ENCODE measurements around the gene F7. TPM values are rescaled to one million over a fixed set of nuclear protein-coding genes. Genes with fewer than 3 reads are reported as not detected.
A peak's percentile ranks its signal among the peaks of the same experiment; 100 is the strongest.

F7 gene
- polyA plus RNA-seq, 3 donors from 2014 or later: 0.77 TPM; not detected in 2

DNA sequence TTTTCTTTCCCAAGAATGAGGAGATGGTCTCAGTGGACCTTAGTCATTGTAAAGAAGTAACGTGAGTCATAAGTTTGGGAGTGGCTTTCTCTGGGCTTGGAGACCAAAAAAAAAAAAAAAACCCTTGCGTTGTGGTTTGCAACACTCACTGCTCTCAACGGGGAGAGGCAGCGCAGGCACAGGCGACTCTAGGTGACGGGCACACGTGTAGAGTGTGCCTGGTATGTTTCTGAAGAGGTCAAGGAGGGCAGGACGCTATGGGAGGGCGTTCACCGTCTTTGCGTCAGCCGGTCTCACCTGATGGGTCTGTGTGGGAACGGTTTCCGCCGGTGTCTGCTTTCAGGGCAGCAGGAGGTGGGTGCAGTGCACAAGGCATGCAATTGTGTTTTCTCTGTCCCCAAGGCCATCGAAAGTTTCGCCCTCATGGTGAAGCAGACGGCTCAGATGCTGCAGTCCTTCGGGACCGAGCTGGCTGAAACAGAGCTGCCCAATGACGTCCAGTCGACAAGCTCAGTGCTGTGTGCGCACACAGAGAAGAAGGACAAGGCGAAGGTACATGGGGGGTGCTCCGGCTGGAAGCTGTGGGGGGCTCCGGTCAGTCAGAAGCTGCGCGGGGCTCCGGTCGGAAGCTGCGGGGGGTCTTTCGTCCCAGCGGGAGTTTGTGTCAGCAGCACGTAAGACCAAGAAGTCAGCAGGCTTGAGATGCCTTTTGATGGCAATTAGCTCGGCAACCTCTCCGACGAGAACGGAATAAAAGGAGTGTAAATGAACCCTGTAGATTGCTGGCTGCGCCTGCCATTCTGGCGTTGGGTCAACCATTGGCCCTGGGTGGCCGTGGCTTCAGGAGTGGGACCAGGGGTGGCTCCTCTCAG, 40.8 kb upstream of the F7 start:
- Mint-ChIP-seq H3K27me3 (ENCODE audit: low read depth in 3 of 3) (peaks cover 0 to 2% (median 0%) of the 10 kb centered on the region in 3 donors), H3K36me3 (no peaks in the 10 kb centered on the region), H3K4me3 (no peak overlapping the region), H3K27ac (peak overlapping the region in 1 of 6 donors; percentile 34), H3K9me3 (no peaks in the 10 kb centered on the region), H3K4me1 (no peaks in the 10 kb centered on the region)
- no peak for DNase-seq

GRCh38 chr13:113065406-113066141, 40.0 kb upstream of the F7 start:
- no peaks in the 10 kb centered on the region for H3K9me3 Mint-ChIP-seq
- H3K36me3 Mint-ChIP-seq: no peaks in the 10 kb centered on the region
- peaks cover 0 to 2% (median 0%) of the 10 kb centered on the region in 3 donors for H3K27me3 Mint-ChIP-seq (ENCODE audit: low read depth in 3 of 3)
- DNase-seq: no peak
- H3K4me3 Mint-ChIP-seq: no peak overlapping the region
- no peak overlapping the region for H3K27ac Mint-ChIP-seq
- no peaks in the 10 kb centered on the region for H3K4me1 Mint-ChIP-seq

- H3K36me3 Mint-ChIP-seq: no peaks in the 10 kb centered on the region
- peaks cover 0 to 2% (median 0%) of the 10 kb centered on the region in 3 donors for H3K27me3 Mint-ChIP-seq (ENCODE audit: low read depth in 3 of 3)
- H3K4me1 Mint-ChIP-seq: no peaks in the 10 kb centered on the region
- H3K27ac Mint-ChIP-seq: no peak overlapping the region
- H3K9me3 Mint-ChIP-seq: no peaks in the 10 kb centered on the region
- no peak for DNase-seq
- no peak overlapping the region for H3K4me3 Mint-ChIP-seq
These were observed 39.5 kb upstream of the F7 start for GRCh38 chr13:113066142-113066455.

- no peaks in the 10 kb centered on the region for H3K4me1 Mint-ChIP-seq
- H3K9me3 Mint-ChIP-seq: no peaks in the 10 kb centered on the region
- DNase-seq: no peak
- no peak overlapping the region for H3K27ac Mint-ChIP-seq
- peaks cover 0 to 2% (median 0%) of the 10 kb centered on the region in 3 donors for H3K27me3 Mint-ChIP-seq (ENCODE audit: low read depth in 3 of 3)
- no peaks in the 10 kb centered on the region for H3K36me3 Mint-ChIP-seq
- no peak overlapping the region for H3K4me3 Mint-ChIP-seq
These were observed 38.8 kb upstream of the F7 start for GRCh38 chr13:113066746-113067145.

DNA sequence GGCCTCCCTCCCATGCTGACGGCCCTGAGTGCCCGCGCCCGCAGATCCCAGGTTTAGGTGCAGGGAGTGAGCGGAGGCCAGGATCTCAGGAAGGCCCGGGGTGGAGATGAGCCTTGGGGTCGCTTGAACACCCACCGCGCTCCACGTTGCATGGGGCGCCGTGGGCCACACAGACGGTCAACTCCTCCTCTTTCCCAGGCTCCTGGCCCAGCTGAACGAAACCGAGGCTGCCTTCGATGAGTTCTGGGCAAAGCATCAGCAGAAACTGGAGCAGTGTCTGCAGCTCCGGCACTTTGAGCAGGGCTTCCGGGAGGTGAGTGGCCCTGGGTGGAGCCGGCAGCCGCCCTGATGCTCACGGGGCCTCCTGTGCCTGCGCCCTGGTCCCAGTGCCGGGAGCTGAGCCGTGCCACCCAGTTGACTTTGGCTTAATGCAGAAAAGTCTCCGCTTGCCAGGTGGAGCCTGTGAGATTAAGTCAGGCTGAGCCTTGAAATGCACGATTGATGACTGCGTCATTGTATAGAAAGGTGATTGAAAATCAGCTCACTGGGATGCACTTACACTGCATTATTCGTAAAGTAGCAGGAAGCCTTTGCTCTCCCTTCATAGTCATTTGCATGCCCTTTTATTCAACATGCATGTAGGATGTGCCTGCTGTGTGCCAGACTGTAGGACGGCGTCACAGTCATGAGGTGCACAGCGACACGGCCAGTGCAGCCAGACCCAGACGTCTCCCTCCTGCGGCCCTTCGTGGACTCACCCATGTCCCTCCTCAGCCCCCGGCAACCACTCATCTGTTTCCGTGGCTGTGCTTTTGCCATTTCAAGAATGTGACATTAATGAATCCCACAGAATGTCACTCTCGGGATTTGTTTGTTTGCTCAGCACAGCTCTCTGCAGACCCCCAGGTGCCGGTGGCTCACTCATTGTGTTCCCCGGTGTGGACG, 35.5 kb upstream of the F7 start:
- Mint-ChIP-seq H3K27me3 (ENCODE audit: low read depth in 3 of 3) (peaks cover 0 to 2% (median 1%) of the 10 kb centered on the region in 3 donors), H3K9me3 (no peaks in the 10 kb centered on the region), H3K4me3 (no peak overlapping the region), H3K36me3 (no peaks in the 10 kb centered on the region), H3K27ac (no peak overlapping the region), H3K4me1 (no peaks in the 10 kb centered on the region)
- no peak for DNase-seq

DNA sequence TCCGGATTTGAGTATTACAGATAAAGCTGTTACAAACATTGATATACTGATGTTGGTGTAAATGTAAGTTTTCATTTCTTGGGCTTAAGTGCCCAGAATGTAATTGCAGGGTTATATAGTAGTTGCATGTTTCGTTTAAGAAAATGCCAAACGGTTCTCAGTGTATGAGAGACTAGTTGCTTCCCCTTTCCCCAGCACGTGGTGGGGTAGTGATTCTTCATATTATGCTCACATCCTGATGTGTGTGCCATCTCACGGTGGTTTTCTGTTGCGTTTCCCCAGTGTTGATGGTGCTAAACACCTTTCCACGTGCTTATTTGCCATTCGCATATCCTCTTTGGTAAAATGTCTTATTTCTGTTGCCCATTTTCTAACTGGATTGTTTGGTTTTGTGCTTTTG, 34.7 kb upstream of the F7 start:
- no peak overlapping the region for H3K4me3 Mint-ChIP-seq
- no peak overlapping the region for H3K27ac Mint-ChIP-seq

GRCh38 chr13:113072376-113072775, 33.2 kb upstream of the F7 start:
- no peaks in the 10 kb centered on the region for H3K4me1 Mint-ChIP-seq
- H3K27ac Mint-ChIP-seq: no peak overlapping the region
- no peaks in the 10 kb centered on the region for H3K36me3 Mint-ChIP-seq
- H3K9me3 Mint-ChIP-seq: no peaks in the 10 kb centered on the region
- H3K4me3 Mint-ChIP-seq: no peak overlapping the region
- no peak for DNase-seq
- H3K27me3 Mint-ChIP-seq (ENCODE audit: low read depth in 3 of 3): peaks cover 0 to 1% (median 0%) of the 10 kb centered on the region in 3 donors

More for the DNA sequence above, 34.7 kb upstream of the F7 start:
- Mint-ChIP-seq H3K9me3 (no peaks in the 10 kb centered on the region), H3K4me1 (no peaks in the 10 kb centered on the region), H3K27me3 (ENCODE audit: low read depth in 3 of 3) (peaks cover 0 to 1% (median 0%) of the 10 kb centered on the region in 3 donors), H3K36me3 (no peaks in the 10 kb centered on the region)
- no peak for DNase-seq

- peaks cover 0 to 2% (median 0%) of the 10 kb centered on the region in 3 donors for H3K27me3 Mint-ChIP-seq (ENCODE audit: low read depth in 3 of 3)
- H3K4me3 Mint-ChIP-seq: no peak overlapping the region
- H3K9me3 Mint-ChIP-seq: no peaks in the 10 kb centered on the region
- DNase-seq: no peak
- H3K27ac Mint-ChIP-seq: no peak overlapping the region
- H3K4me1 Mint-ChIP-seq: no peaks in the 10 kb centered on the region
- H3K36me3 Mint-ChIP-seq: no peaks in the 10 kb centered on the region
These were observed 31.6 kb upstream of the F7 start for GRCh38 chr13:113073942-113074341.

DNA sequence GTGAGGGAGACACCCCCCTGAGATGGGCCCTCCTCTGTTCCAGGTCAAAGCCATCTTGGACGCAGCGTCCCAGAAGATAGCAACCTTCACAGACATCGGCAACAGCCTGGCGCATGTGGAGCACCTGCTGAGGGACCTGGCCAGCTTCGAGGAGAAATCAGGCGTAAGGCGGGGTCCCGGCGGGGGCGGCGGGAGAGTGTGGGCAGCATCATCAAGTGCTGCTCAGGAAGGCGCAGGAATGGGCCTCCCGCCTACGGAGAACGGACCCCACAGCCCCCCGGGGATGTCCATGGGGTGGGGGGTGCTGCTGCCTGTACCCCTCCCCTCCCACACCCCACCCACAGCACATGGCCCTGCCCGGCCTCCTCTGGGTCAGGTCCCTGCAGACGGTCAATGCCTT, 31.2 kb upstream of the F7 start:
- H3K27me3 Mint-ChIP-seq (ENCODE audit: low read depth in 3 of 3): peaks cover 0 to 2% (median 0%) of the 10 kb centered on the region in 3 donors
- no peaks in the 10 kb centered on the region for H3K4me1 Mint-ChIP-seq
- DNase-seq: no peak
- H3K4me3 Mint-ChIP-seq: no peak overlapping the region
- H3K36me3 Mint-ChIP-seq: no peaks in the 10 kb centered on the region
- H3K27ac Mint-ChIP-seq: no peak overlapping the region
- H3K9me3 Mint-ChIP-seq: no peaks in the 10 kb centered on the region

DNA sequence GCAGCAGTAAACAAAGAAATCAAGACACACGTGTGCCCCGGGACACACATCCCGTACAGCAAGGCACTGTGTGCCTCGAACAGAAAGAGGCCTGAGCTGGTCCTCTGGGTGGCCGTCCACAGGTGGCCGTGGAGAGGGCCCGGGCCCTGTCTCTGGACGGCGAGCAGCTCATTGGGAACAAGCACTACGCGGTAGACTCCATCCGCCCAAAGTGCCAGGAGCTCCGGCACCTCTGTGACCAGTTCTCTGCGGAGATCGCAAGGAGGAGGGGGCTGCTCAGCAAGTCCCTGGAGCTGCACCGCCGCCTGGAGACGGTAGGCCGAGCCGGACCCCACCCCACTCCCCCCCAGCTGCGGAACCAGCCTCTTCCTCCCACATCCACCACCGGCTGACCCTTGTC, 30.7 kb upstream of the F7 start:
- no peaks in the 10 kb centered on the region for H3K4me1 Mint-ChIP-seq
- no peak for DNase-seq
- H3K36me3 Mint-ChIP-seq: no peaks in the 10 kb centered on the region
- H3K27me3 Mint-ChIP-seq (ENCODE audit: low read depth in 3 of 3): peaks cover 0 to 2% (median 0%) of the 10 kb centered on the region in 3 donors
- H3K27ac Mint-ChIP-seq: no peak overlapping the region
- H3K9me3 Mint-ChIP-seq: no peaks in the 10 kb centered on the region
- no peak overlapping the region for H3K4me3 Mint-ChIP-seq

DNA sequence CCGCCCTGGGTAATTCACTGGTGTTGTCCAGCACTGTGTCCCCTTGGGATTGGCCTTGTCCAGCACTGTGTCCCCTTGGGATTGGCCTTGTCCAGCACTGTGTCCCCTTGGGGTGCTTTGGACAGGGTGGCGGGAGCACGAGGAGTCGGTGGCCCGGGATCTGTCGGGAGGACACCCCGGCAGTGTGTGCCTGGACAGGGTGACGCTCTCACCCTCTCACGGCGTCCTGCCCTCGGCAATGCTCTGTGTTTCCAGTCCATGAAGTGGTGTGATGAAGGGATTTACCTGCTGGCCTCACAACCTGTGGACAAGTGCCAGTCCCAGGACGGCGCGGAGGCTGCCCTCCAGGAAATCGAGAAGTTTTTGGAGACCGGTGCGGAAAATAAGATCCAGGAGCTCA, 29.9 kb upstream of the F7 start:
- no peak for DNase-seq
- H3K9me3 Mint-ChIP-seq: no peaks in the 10 kb centered on the region
- no peaks in the 10 kb centered on the region for H3K36me3 Mint-ChIP-seq
- H3K27me3 Mint-ChIP-seq (ENCODE audit: low read depth in 3 of 3): peaks cover 0 to 2% (median 0%) of the 10 kb centered on the region in 3 donors
- no peak overlapping the region for H3K4me3 Mint-ChIP-seq
- H3K27ac Mint-ChIP-seq: no peak overlapping the region
- H3K4me1 Mint-ChIP-seq: no peaks in the 10 kb centered on the region

DNA sequence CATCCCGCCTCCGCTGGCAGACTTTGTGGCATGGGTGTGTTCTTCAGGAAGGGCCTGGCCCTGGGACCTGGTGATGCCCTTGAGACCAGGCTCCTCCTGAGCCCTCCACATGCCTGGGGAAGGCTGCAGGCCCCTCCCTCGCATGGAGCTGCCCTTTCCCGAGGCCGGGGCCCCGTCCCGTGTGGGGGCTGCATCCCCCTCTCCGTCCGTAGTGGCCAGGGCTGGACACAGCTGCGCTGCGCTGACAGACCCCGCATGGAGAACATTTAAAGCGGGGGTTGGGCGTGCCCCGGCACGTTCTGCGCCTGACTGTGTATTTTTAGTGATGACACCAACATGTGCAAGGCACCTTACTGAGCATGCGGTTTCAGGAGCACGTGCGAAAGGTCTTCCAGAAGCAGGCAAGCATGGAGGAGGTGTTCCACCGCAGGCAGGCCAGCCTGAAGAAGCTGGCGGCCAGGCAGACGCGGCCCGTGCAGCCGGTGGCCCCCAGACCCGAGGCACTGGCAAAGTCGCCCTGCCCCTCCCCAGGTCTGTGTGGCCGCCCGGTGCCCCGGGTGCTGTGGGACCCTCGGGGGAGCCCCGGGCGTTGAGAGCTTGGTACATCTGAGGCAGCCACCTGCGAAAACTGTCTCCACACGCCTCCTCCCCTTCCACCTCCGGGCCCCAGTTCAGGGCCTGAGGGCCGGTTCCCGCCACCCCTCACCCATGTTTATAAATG, 28.8 kb upstream of the F7 start:
- no peaks in the 10 kb centered on the region for H3K9me3 Mint-ChIP-seq
- H3K4me3 Mint-ChIP-seq: no peak overlapping the region
- H3K36me3 Mint-ChIP-seq: no peaks in the 10 kb centered on the region
- H3K4me1 Mint-ChIP-seq: no peaks in the 10 kb centered on the region
- no peak for DNase-seq
- H3K27ac Mint-ChIP-seq: no peak overlapping the region
- H3K27me3 Mint-ChIP-seq (ENCODE audit: low read depth in 3 of 3): peaks cover 0 to 2% (median 0%) of the 10 kb centered on the region in 3 donors

- Mint-ChIP-seq H3K9me3 (no peaks in the 10 kb centered on the region), H3K27ac (no peak overlapping the region), H3K36me3 (no peaks in the 10 kb centered on the region), H3K4me1 (no peaks in the 10 kb centered on the region), H3K4me3 (no peak overlapping the region), H3K27me3 (ENCODE audit: low read depth in 3 of 3) (peaks cover 0 to 2% (median 0%) of the 10 kb centered on the region in 3 donors)
- DNase-seq: no peak
These were observed 28.0 kb upstream of the F7 start for GRCh38 chr13:113077566-113077952.
